Gastroesophageal sphincter (tissue), 3 donors: ENCODE data around the gene GPHA2.

ENCODE experiments used
- CTCF ChIP-seq, 4 experiments: fragments of 200-600 bp in 2 of 4; fragments of 450-650 bp in 2 of 4; sonication (generic) in 1 of 4; IDR thresholded peaks; one replicate each; pipeline ENCODE4 v1.5.1; 2017 to 2019; ENCODE audit warnings: antibody characterized with exemption in 4 of 4, mild to moderate bottlenecking in 2 of 4, moderate library complexity in 2 of 4
- POLR2A ChIP-seq, 2 donors: fragments of 450-650 bp; IDR thresholded peaks; one replicate each; pipeline ENCODE4 v1.6.1; 2017; ENCODE audit warnings: antibody characterized with exemption in 2 of 2, mild to moderate bottlenecking in 2 of 2, moderate library complexity in 1 of 2

DNA sequence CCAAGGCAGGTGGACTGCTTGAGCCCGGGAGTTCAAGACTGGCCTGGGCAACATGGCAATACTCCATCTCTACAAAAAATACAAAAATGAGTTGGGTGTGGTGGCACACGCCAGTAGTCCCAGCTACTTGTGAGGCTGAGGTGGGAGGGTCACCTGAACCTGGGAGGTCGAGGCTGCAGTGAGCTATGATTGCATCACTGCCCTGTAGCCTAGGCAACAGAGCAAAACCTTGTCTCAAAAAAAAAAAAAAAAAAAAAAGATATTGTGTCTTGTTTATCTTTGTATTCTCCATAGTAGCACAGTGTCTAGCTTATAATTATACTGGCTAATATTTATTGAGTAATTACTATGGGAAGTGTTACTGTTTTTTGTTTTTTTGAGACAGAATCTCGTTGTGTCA, 15.8 kb upstream of the GPHA2 start:
- TF ChIP-seq CTCF (IDR thresholded peaks at IDR 0.05) (no peak), POLR2A (IDR thresholded peaks at IDR 0.05) (no peak)
